Upper lobe of left lung (tissue), 4 donors: ENCODE results near the gene PABPN1.

Experiments used
- POLR2A ChIP-seq, 4 donors: fragments of 450-650 bp; IDR thresholded peaks; one replicate each; pipeline ENCODE4 v1.5.1; 2016 to 2017; ENCODE audit warnings: antibody characterized with exemption in 4 of 4, mild to moderate bottlenecking in 2 of 4
- POLR2AphosphoS5 ChIP-seq, 2 donors: sonication (generic); formaldehyde crosslinking; IDR thresholded peaks; one replicate each; pipeline ENCODE4 v1.5.1; 2017; ENCODE audit warnings: antibody characterized with exemption in 2 of 2
- TF ChIP-seq, protein P1 (sequence below), 6 experiments: fragments of 450-650 bp in 4 of 6; fragments of 200-600 bp in 2 of 6; sonication (generic) in 2 of 6; IDR thresholded peaks; one replicate each; pipeline ENCODE4 v1.5.1; 2016 to 2019; ENCODE audit warnings: antibody characterized with exemption in 6 of 6

DNA sequence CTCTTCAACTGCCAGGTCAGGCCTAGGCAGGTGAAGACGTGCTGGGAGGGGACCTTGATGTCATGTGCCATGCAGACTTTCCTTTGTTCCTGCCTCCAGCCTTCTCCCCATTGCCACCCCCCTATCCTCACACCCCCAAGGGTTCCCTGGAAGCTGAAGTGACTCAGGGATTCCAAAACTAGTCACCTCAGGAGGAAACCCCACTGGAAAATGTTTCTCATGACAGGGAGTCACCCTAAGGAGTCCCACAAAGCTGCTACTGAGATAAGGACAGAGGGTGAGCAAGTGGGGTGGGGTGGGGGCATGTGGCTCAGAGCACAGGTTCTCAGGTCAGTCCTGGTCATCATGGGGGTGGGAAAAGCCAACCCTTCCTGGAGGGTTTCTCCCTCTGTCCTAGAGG lies 49.0 kb downstream of the PABPN1 start:
- TF ChIP-seq POLR2AphosphoS5 (IDR thresholded peaks at IDR 0.05) (no peak), POLR2A (IDR thresholded peaks at IDR 0.05) (no peak)
- TF ChIP-seq, protein P1, sequence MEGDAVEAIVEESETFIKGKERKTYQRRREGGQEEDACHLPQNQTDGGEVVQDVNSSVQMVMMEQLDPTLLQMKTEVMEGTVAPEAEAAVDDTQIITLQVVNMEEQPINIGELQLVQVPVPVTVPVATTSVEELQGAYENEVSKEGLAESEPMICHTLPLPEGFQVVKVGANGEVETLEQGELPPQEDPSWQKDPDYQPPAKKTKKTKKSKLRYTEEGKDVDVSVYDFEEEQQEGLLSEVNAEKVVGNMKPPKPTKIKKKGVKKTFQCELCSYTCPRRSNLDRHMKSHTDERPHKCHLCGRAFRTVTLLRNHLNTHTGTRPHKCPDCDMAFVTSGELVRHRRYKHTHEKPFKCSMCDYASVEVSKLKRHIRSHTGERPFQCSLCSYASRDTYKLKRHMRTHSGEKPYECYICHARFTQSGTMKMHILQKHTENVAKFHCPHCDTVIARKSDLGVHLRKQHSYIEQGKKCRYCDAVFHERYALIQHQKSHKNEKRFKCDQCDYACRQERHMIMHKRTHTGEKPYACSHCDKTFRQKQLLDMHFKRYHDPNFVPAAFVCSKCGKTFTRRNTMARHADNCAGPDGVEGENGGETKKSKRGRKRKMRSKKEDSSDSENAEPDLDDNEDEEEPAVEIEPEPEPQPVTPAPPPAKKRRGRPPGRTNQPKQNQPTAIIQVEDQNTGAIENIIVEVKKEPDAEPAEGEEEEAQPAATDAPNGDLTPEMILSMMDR (IDR thresholded peaks at IDR 0.05) = no peak
